Measurements from ENCODE around the gene OR2L5. TPM values are rescaled to one million over a fixed set of nuclear protein-coding genes. Genes with fewer than 3 reads are reported as not detected.

OR2L5 gene
- total RNA-seq, 4 donors from 2014 or later, result not detected

DNA sequence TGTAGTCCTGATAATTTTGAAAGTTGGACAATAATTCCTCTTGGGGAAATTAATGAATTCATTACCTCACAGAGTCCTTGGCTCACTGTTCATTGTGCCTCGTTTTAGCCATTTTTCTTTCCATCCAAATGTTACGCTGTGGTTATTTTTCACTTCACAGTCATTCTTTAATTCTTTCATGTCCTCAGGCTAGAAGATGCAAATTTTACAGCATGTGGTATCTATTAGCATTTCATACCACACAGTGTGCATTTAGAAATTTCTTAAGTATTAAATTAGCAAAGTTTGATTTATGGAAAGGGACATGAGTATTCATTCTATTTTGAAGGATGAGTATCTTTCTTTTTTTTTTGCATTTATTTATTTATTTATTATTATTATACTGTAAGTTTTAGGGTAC, 51.6 kb downstream of the OR2L5 start:
- TF ChIP-seq POLR2A (IDR thresholded peaks at IDR 0.05), result no peak
- TF ChIP-seq, protein P1, sequence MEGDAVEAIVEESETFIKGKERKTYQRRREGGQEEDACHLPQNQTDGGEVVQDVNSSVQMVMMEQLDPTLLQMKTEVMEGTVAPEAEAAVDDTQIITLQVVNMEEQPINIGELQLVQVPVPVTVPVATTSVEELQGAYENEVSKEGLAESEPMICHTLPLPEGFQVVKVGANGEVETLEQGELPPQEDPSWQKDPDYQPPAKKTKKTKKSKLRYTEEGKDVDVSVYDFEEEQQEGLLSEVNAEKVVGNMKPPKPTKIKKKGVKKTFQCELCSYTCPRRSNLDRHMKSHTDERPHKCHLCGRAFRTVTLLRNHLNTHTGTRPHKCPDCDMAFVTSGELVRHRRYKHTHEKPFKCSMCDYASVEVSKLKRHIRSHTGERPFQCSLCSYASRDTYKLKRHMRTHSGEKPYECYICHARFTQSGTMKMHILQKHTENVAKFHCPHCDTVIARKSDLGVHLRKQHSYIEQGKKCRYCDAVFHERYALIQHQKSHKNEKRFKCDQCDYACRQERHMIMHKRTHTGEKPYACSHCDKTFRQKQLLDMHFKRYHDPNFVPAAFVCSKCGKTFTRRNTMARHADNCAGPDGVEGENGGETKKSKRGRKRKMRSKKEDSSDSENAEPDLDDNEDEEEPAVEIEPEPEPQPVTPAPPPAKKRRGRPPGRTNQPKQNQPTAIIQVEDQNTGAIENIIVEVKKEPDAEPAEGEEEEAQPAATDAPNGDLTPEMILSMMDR (IDR thresholded peaks at IDR 0.05), result no peak
- Histone ChIP-seq H3K36me3 (no peaks in the 10 kb centered on the region), H3K27ac (no peak overlapping the region), H3K9me3 (no peaks in the 10 kb centered on the region), H3K4me1 (no peaks in the 10 kb centered on the region), H3K4me3 (no peak overlapping the region), H3K27me3 (no peaks in the 10 kb centered on the region)
- no peak for DNase-seq
- intact Hi-C loops (cut with DNase I), result no loop called here
- WGBS, 2 donors, result 60 to 70% methylated on average over 2 of the region's 2 CpGs

DNA sequence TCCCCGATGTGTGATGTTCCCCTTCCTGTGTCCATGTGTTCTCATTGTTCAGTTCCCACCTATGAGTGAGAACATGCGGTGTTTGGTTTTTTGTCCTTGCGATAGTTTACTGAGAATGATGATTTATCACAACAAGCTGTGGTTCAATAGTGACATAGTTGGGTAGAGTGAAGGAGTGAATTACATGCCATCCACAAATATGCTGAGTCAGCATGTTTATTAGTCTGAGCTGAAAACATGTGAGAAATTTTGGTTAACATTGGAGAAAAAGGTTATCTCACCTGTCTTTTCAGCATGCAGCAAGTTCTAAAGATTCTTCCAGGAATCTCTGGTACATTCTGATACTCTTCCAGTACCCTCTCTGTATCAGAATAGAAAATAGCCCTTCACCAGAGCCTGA, 52.1 kb downstream of the OR2L5 start:
- no peak overlapping the region for H3K27ac ChIP-seq
- no peaks in the 10 kb centered on the region for H3K9me3 ChIP-seq
- no peaks in the 10 kb centered on the region for H3K27me3 ChIP-seq
- intact Hi-C loops (cut with DNase I), result no loop called here
- TF ChIP-seq, protein P1 (IDR thresholded peaks at IDR 0.05), result no peak
- no peak for TF ChIP-seq POLR2A (IDR thresholded peaks at IDR 0.05)
- H3K4me1 ChIP-seq, result no peaks in the 10 kb centered on the region
- DNase-seq, result no peak
- H3K4me3 ChIP-seq, result no peak overlapping the region
- no peaks in the 10 kb centered on the region for H3K36me3 ChIP-seq
- 100% methylated on average over 2 of the region's 3 CpGs; no CpG with 5 or more reads in 1 of the 2 donors for WGBS, 2 donors

Small RNA genes lying within 50 kb of the gene (small RNA-seq; reads per million reads assigned to genes)
- 0 reads per million in 4 donors for gene RF00019

Other genes starting within 250 kb of the OR2L5 start
- not detected for gene OR14A16, start 189.5 kb upstream of the OR2L5 start, total RNA-seq
- gene OR11L1, start 171.8 kb upstream of the OR2L5 start, total RNA-seq, result not detected
- 1 to 10 TPM in 1 of 4 donors, under 1 TPM in 2, not detected in 1; 0.19 to 6.5 (median 0.26) TPM for gene TRIM58, start 156.5 kb upstream of the OR2L5 start, total RNA-seq
- 1 to 10 TPM in 2 of 4 donors, not detected in 2; 1.5 to 1.8 TPM for gene OR2W3, start 118.1 kb upstream of the OR2L5 start, total RNA-seq
- gene OR2T8, start 93.4 kb upstream of the OR2L5 start, total RNA-seq, result under 1 TPM in 1 of 4 donors, not detected in 3; 0.23 TPM
- not detected for gene OR2AJ1, start 88.8 kb upstream of the OR2L5 start, total RNA-seq
- gene OR2L8, start 64.8 kb upstream of the OR2L5 start, total RNA-seq, result not detected
- gene OR2AK2, start 48.4 kb upstream of the OR2L5 start, total RNA-seq, result not detected
- not detected for gene OR2L2, start 16.4 kb downstream of the OR2L5 start, total RNA-seq
- not detected for gene OR2L3, start 33.2 kb downstream of the OR2L5 start, total RNA-seq
- not detected for gene OR2L13, start 81.5 kb downstream of the OR2L5 start, total RNA-seq
- not detected for gene OR2M5, start 131.5 kb downstream of the OR2L5 start, total RNA-seq
- not detected for gene OR2M2, start 161.2 kb downstream of the OR2L5 start, total RNA-seq
- gene OR2M3, start 183.6 kb downstream of the OR2L5 start, total RNA-seq, result not detected
- not detected for gene OR2M4, start 217.8 kb downstream of the OR2L5 start, total RNA-seq

All from esophagus squamous epithelium (tissue), 5 donors.